Smooth muscle cell of bladder (primary cell): ENCODE measurements around the gene LRRC43. TPM values are rescaled to one million over a fixed set of nuclear protein-coding genes. Genes with fewer than 3 reads are reported as not detected.

Experiments used
- total RNA-seq: library from RNA; depleted of rRNA; stranded (reverse); fragments of >200 nt; gene quantifications from 2 replicates; pipeline ENCODE4 v1.2.3, GENCODE V29; 2014

Gene LRRC43
- 1.00 and 2.6 TPM in 2 replicates for total RNA-seq

GRCh38 chr12:122182887-122183587 is at the start of gene LRRC43:
TSS of gene LRRC43 (plus strand) at chr12:122183123. CDS start at chr12:122183145, 22 bp downstream.

GRCh38 chr12:122174155-122174845 is 8.6 kb upstream of the LRRC43 start, which contains the start of gene IL31:
TSS of gene IL31 (minus strand) at chr12:122174221. CDS start at chr12:122174172, 49 bp downstream.

GRCh38 chr12:122203301-122204166 is 20.6 kb downstream of the LRRC43 start, which contains the start of gene B3GNT4:
TSS of gene B3GNT4 (plus strand) at chr12:122203709. CDS start at chr12:122204619, 910 bp downstream.

GRCh38 chr12:122225683-122226365 is 42.9 kb downstream of the LRRC43 start, which contains the start of gene DIABLO:
TSS of gene DIABLO (minus strand) at chr12:122226052. CDS start at chr12:122226014, 38 bp downstream.

Other genes with a start within 250 kb of the LRRC43 start
- gene BCL7A, start 161.2 kb upstream of the LRRC43 start, total RNA-seq = 2.4 and 3.7 TPM in 2 replicates
- 28.4 and 29.8 TPM in 2 replicates for gene MLXIP, start 104.4 kb upstream of the LRRC43 start, total RNA-seq
- not detected in 2 replicates for gene IL31, start 8.9 kb upstream of the LRRC43 start, total RNA-seq
- gene B3GNT4, start 20.6 kb downstream of the LRRC43 start, total RNA-seq = under 0.01 and 0.09 TPM in 2 replicates
- gene DIABLO, start 42.9 kb downstream of the LRRC43 start, total RNA-seq = 64.4 and 71.5 TPM in 2 replicates
- gene VPS33A, start 83.4 kb downstream of the LRRC43 start, total RNA-seq = 18.1 and 19.0 TPM in 2 replicates
- gene CLIP1, start 239.5 kb downstream of the LRRC43 start, total RNA-seq = 69.0 and 74.6 TPM in 2 replicates